ENCODE data around the gene RNF40. TPM values are rescaled to one million over a fixed set of nuclear protein-coding genes. Genes with fewer than 3 reads are reported as not detected.

RNF40 gene
- total RNA-seq, 1 donor: 88.3 TPM

- H3K9me3 ChIP-seq (ENCODE audit: low read depth, low read length): no peaks in the 10 kb centered on the region
- H3K4me3 ChIP-seq (ENCODE audit: insufficient read depth, low read length): no peak overlapping the region
- no peaks in the 10 kb centered on the region for H4K20me1 ChIP-seq (ENCODE audit: insufficient read depth, low read length)
- no peaks in the 10 kb centered on the region for H3K79me2 ChIP-seq (ENCODE audit: insufficient read depth, low read length)
- no peaks in the 10 kb centered on the region for H3K27me3 ChIP-seq (ENCODE audit: insufficient read depth, low read length)
- H2AFZ ChIP-seq (ENCODE audit: low read length): no peak overlapping the region
- no peak overlapping the region for H3K4me2 ChIP-seq (ENCODE audit: insufficient read depth, low read length)
- peaks cover 7% of the 10 kb centered on the region for H3K4me1 ChIP-seq (ENCODE audit: insufficient read depth, low read length)
- no peak overlapping the region for H3K27ac ChIP-seq (ENCODE audit: low read depth, low read length)
- H3K36me3 ChIP-seq (ENCODE audit: insufficient read depth, low read length): peaks cover 34% of the 10 kb centered on the region
- TF ChIP-seq, protein P1, sequence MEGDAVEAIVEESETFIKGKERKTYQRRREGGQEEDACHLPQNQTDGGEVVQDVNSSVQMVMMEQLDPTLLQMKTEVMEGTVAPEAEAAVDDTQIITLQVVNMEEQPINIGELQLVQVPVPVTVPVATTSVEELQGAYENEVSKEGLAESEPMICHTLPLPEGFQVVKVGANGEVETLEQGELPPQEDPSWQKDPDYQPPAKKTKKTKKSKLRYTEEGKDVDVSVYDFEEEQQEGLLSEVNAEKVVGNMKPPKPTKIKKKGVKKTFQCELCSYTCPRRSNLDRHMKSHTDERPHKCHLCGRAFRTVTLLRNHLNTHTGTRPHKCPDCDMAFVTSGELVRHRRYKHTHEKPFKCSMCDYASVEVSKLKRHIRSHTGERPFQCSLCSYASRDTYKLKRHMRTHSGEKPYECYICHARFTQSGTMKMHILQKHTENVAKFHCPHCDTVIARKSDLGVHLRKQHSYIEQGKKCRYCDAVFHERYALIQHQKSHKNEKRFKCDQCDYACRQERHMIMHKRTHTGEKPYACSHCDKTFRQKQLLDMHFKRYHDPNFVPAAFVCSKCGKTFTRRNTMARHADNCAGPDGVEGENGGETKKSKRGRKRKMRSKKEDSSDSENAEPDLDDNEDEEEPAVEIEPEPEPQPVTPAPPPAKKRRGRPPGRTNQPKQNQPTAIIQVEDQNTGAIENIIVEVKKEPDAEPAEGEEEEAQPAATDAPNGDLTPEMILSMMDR (IDR thresholded peaks at IDR 0.05; ENCODE audit: extremely low read depth, low read depth, low read length): no peak
- DNase-seq (ENCODE audit: insufficient read length, low spot score, missing footprints): peak; percentile 52
Measured at GRCh38 chr16:30755955-30756780, 6.0 kb upstream of the RNF40 start.

DNA sequence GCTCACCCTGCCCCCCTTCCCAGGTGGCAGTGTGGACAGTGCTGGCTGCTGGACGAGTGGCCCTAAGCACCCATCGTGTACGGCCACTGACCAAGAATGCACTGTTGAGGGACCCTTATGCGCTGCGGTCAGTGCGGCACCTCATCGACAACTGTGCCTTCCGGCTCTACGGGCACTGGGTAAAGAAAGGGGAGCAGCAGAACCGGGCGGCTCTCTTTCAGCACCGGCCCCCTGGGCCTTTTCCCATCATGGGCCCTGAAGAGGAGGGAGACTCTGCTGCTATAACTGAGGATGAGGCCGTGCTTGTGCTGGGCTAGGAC, 5.4 kb upstream of the RNF40 start:
- Histone ChIP-seq H3K4me1 (ENCODE audit: insufficient read depth, low read length) (peaks cover 9% of the 10 kb centered on the region), H4K20me1 (ENCODE audit: insufficient read depth, low read length) (no peaks in the 10 kb centered on the region), H3K9me3 (ENCODE audit: low read depth, low read length) (no peaks in the 10 kb centered on the region), H3K4me2 (ENCODE audit: insufficient read depth, low read length) (no peak overlapping the region), H3K27me3 (ENCODE audit: insufficient read depth, low read length) (no peaks in the 10 kb centered on the region), H3K27ac (ENCODE audit: low read depth, low read length) (no peak overlapping the region), H3K4me3 (ENCODE audit: insufficient read depth, low read length) (no peak overlapping the region), H3K79me2 (ENCODE audit: insufficient read depth, low read length) (no peaks in the 10 kb centered on the region), H3K36me3 (ENCODE audit: insufficient read depth, low read length) (peaks cover 29% of the 10 kb centered on the region), H2AFZ (ENCODE audit: low read length) (no peak overlapping the region)
- TF ChIP-seq, protein P1 (IDR thresholded peaks at IDR 0.05; ENCODE audit: extremely low read depth, low read depth, low read length): no peak
- no peak for DNase-seq (ENCODE audit: insufficient read length, low spot score, missing footprints)

- no peak overlapping the region for H3K4me3 ChIP-seq (ENCODE audit: insufficient read depth, low read length)
- TF ChIP-seq, protein P1 (IDR thresholded peaks at IDR 0.05; ENCODE audit: extremely low read depth, low read depth, low read length): no peak
- H3K9me3 ChIP-seq (ENCODE audit: low read depth, low read length): no peaks in the 10 kb centered on the region
- peak; percentile 27 for DNase-seq (ENCODE audit: insufficient read length, low spot score, missing footprints)
- peaks cover 9% of the 10 kb centered on the region for H3K4me1 ChIP-seq (ENCODE audit: insufficient read depth, low read length)
- H4K20me1 ChIP-seq (ENCODE audit: insufficient read depth, low read length): no peaks in the 10 kb centered on the region
- H3K79me2 ChIP-seq (ENCODE audit: insufficient read depth, low read length): peaks cover 2% of the 10 kb centered on the region
- H3K27ac ChIP-seq (ENCODE audit: low read depth, low read length): no peak overlapping the region
- H2AFZ ChIP-seq (ENCODE audit: low read length): no peak overlapping the region
- H3K27me3 ChIP-seq (ENCODE audit: insufficient read depth, low read length): no peaks in the 10 kb centered on the region
- H3K4me2 ChIP-seq (ENCODE audit: insufficient read depth, low read length): no peak overlapping the region
- peaks cover 29% of the 10 kb centered on the region for H3K36me3 ChIP-seq (ENCODE audit: insufficient read depth, low read length)
Measured at GRCh38 chr16:30757316-30757715, 4.8 kb upstream of the RNF40 start.

- no peaks in the 10 kb centered on the region for H3K9me3 ChIP-seq (ENCODE audit: low read depth, low read length)
- H3K36me3 ChIP-seq (ENCODE audit: insufficient read depth, low read length): peaks cover 30% of the 10 kb centered on the region
- H3K4me1 ChIP-seq (ENCODE audit: insufficient read depth, low read length): peaks cover 25% of the 10 kb centered on the region
- no peak overlapping the region for H3K4me2 ChIP-seq (ENCODE audit: insufficient read depth, low read length)
- H3K27me3 ChIP-seq (ENCODE audit: insufficient read depth, low read length): no peaks in the 10 kb centered on the region
- H3K4me3 ChIP-seq (ENCODE audit: insufficient read depth, low read length): no peak overlapping the region
- no peak overlapping the region for H3K27ac ChIP-seq (ENCODE audit: low read depth, low read length)
- no peak overlapping the region for H2AFZ ChIP-seq (ENCODE audit: low read length)
- peaks cover 15% of the 10 kb centered on the region for H4K20me1 ChIP-seq (ENCODE audit: insufficient read depth, low read length)
- TF ChIP-seq, protein P1 (IDR thresholded peaks at IDR 0.05; ENCODE audit: extremely low read depth, low read depth, low read length): no peak
- H3K79me2 ChIP-seq (ENCODE audit: insufficient read depth, low read length): peaks cover 20% of the 10 kb centered on the region
- peak; percentile 44 for DNase-seq (ENCODE audit: insufficient read length, low spot score, missing footprints)
Measured at GRCh38 chr16:30758988-30759491, 3.1 kb upstream of the RNF40 start.
